GM19468 (cell line): ENCODE data around the gene ERP27.

ENCODE experiments used
- ATAC-seq: cut with Tn5 transposase; IDR thresholded peaks from one replicate; pipeline ENCODE4 v1.9.1; 2021; ENCODE audit warnings: mild to moderate bottlenecking, moderate library complexity, moderate number of reproducible peaks; ENCODE audit not compliant: unreplicated experiment; ENCODE audit errors: extremely low read depth

ERP27 gene

GRCh38 chr12:14942196-14942931 is 4.0 kb upstream of the ERP27 start:
- ATAC-seq = no peak

- no peak for ATAC-seq
Observed at GRCh38 chr12:14941369-14941768, 3.0 kb upstream of the ERP27 start.

- no peak for ATAC-seq
Observed at GRCh38 chr12:14937689-14938088, 648 bp downstream of the ERP27 start.

- ATAC-seq = no peak
Observed at GRCh38 chr12:14937014-14937413, 1.3 kb downstream of the ERP27 start.

GRCh38 chr12:14936224-14936861 is 2.0 kb downstream of the ERP27 start:
- ATAC-seq = no peak

GRCh38 chr12:14935031-14935430 is 3.3 kb downstream of the ERP27 start:
- ATAC-seq = no peak

GRCh38 chr12:14934511-14934910 is 3.8 kb downstream of the ERP27 start:
- no peak for ATAC-seq

GRCh38 chr12:14931791-14932560 is 6.4 kb downstream of the ERP27 start:
- ATAC-seq = no peak

GRCh38 chr12:14931359-14931758 is 7.0 kb downstream of the ERP27 start:
- ATAC-seq = no peak

GRCh38 chr12:14930299-14930698 is 8.0 kb downstream of the ERP27 start:
- no peak for ATAC-seq

- ATAC-seq = no peak
Observed at GRCh38 chr12:14928931-14929330, 9.4 kb downstream of the ERP27 start.

GRCh38 chr12:14927267-14927666 is 11.1 kb downstream of the ERP27 start:
- no peak for ATAC-seq

GRCh38 chr12:14924541-14924940 is 13.8 kb downstream of the ERP27 start:
- ATAC-seq = no peak

- ATAC-seq = no peak
Observed at GRCh38 chr12:14923944-14924343, 14.4 kb downstream of the ERP27 start.

GRCh38 chr12:14921218-14921617 is 17.1 kb downstream of the ERP27 start:
- ATAC-seq = no peak

GRCh38 chr12:14920475-14921126 is 17.7 kb downstream of the ERP27 start:
- no peak for ATAC-seq

- no peak for ATAC-seq
Observed at GRCh38 chr12:14919455-14919854, 18.9 kb downstream of the ERP27 start.

GRCh38 chr12:14915736-14916135 is 22.6 kb downstream of the ERP27 start:
- no peak for ATAC-seq

- ATAC-seq = no peak
Observed at GRCh38 chr12:14913381-14913781, 25.0 kb downstream of the ERP27 start.

- no peak for ATAC-seq
Observed at GRCh38 chr12:14911131-14911530, 27.2 kb downstream of the ERP27 start.
